Gastrocnemius medialis (tissue), 4 donors: Measurements from ENCODE around the gene GALNT15. TPM values are rescaled to one million over a fixed set of nuclear protein-coding genes. Genes with fewer than 3 reads are reported as not detected.

Source experiments
- ATAC-seq, 2 donors: fragments of 150-250 bp; one replicate each; pipeline ENCODE4 v1.9.1; 2016
- DNase-seq, 2 donors: peaks; one replicate each; pipeline ENCODE4 v3.0.0-alpha.2; 2019
- H3K27ac ChIP-seq, 4 donors: fragments of 200-600 bp; sonication (generic); 1 replicate in 1 of 4; 2 replicates in 3 of 4; pipeline ENCODE4 v1.5.1; 2016 to 2018; ENCODE audit warnings: mild to moderate bottlenecking in 2 of 4, moderate library complexity in 1 of 4
- H3K27me3 ChIP-seq, 3 donors: fragments of 200-600 bp; sonication (generic) in 2 of 3; 1 replicate in 1 of 3; 2 replicates in 2 of 3; pipeline versions ENCODE4 v1.5.1 to v1.6.0; 2016 to 2019; ENCODE audit warnings: mild to moderate bottlenecking in 1 of 3, moderate library complexity in 1 of 3
- H3K36me3 ChIP-seq, 2 donors: fragments of 200-600 bp; sonication (generic) in 1 of 2; one replicate each; pipeline ENCODE4 v1.5.1; 2017 to 2018
- H3K4me1 ChIP-seq, 2 donors: fragments of 200-600 bp; sonication (generic) in 1 of 2; one replicate each; pipeline ENCODE4 v1.5.1; 2016 to 2017; ENCODE audit warnings: mild to moderate bottlenecking in 2 of 2
- H3K4me3 ChIP-seq, 4 donors: fragments of 200-600 bp; sonication (generic) in 3 of 4; 1 replicate in 1 of 4; 2 replicates in 3 of 4; pipeline ENCODE4 v1.5.1; 2016 to 2019; ENCODE audit warnings: mild to moderate bottlenecking in 2 of 4
- H3K9me3 ChIP-seq, 3 donors: fragments of 200-600 bp; sonication (generic) in 2 of 3; 1 replicate in 1 of 3; 2 replicates in 2 of 3; pipeline ENCODE4 v1.5.1; 2016 to 2019
- POLR2A ChIP-seq, 2 donors: fragments of 450-650 bp; IDR thresholded peaks; one replicate each; pipeline ENCODE4 v1.6.1; 2017; ENCODE audit warnings: antibody characterized with exemption in 2 of 2, mild to moderate bottlenecking in 2 of 2, moderate library complexity in 2 of 2
- in situ Hi-C, 4 donors: fragments of 200-750 bp; cut with MboI; loops; one replicate each; pipeline versions ENCODE4 v1.15.0 to v1.8.0; 2017; ENCODE audit warnings: low sequenced_read_pairs in 4 of 4
- intact Hi-C: fragments of 100-400 bp; cut with DNase I; formaldehyde crosslinking; loops from one replicate; pipeline ENCODE4 v1.15.1; 2023; ENCODE audit warnings: low total_unique reads
- total RNA-seq, 4 donors: library from RNA; depleted of rRNA; stranded (reverse); fragments of >200 nt; gene quantifications; one replicate each; pipeline versions ENCODE4 v1.1.0 to v1.2.3, GENCODE V29; 2016
- TF ChIP-seq, protein P1 (sequence below), 5 experiments: fragments of 450-650 bp in 3 of 5; fragments of 200-600 bp in 2 of 5; sonication (generic) in 2 of 5; IDR thresholded peaks in 4 of 5; conservative IDR thresholded peaks in 1 of 5; 1 replicate in 4 of 5; 2 replicates in 1 of 5; pipeline ENCODE4 v1.5.1; 2016 to 2019; ENCODE audit warnings: antibody characterized with exemption in 5 of 5, mild to moderate bottlenecking in 3 of 5, moderate library complexity in 3 of 5

The GALNT15 gene
- total RNA-seq, 4 donors from 2014 or later: 57.6 to 94.0 (median 79.6) TPM

DNA sequence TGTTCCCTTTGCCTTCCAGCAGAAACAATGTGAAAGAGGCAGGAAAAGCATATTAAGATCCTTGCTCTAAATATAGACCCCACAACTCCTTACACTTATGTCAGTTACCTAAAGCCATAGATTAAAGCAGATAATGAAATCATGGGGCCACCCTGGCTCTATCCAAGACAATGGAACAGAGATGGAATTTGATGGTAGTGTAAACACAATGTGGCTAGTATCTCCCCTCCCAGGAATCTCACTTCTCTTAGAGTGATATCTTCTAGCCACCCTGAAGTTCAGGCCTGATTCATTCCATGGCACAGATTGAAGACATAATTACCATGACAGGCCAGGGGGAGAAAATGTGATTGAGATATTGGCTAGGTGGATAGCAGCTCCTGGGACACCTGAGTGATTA is 32.6 kb downstream of the GALNT15 start:
- no peaks in the 10 kb centered on the region for H3K27me3 ChIP-seq
- DNase-seq: no peak
- peaks cover 0 to 31% of the 10 kb centered on the region in 2 donors for H3K36me3 ChIP-seq
- TF ChIP-seq, protein P1, sequence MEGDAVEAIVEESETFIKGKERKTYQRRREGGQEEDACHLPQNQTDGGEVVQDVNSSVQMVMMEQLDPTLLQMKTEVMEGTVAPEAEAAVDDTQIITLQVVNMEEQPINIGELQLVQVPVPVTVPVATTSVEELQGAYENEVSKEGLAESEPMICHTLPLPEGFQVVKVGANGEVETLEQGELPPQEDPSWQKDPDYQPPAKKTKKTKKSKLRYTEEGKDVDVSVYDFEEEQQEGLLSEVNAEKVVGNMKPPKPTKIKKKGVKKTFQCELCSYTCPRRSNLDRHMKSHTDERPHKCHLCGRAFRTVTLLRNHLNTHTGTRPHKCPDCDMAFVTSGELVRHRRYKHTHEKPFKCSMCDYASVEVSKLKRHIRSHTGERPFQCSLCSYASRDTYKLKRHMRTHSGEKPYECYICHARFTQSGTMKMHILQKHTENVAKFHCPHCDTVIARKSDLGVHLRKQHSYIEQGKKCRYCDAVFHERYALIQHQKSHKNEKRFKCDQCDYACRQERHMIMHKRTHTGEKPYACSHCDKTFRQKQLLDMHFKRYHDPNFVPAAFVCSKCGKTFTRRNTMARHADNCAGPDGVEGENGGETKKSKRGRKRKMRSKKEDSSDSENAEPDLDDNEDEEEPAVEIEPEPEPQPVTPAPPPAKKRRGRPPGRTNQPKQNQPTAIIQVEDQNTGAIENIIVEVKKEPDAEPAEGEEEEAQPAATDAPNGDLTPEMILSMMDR (IDR thresholded peaks at IDR 0.05 in 4 of 5, conservative IDR thresholded peaks at IDR 0.05 in 1 of 5): no peak
- TF ChIP-seq POLR2A (IDR thresholded peaks at IDR 0.05): no peak
- intact Hi-C loops (no loop called here), in situ Hi-C loops (no loop called here)
- ATAC-seq: no peak
- H3K9me3 ChIP-seq: no peaks in the 10 kb centered on the region
- no peak overlapping the region for H3K4me3 ChIP-seq
- H3K27ac ChIP-seq: no peak overlapping the region
- no peaks in the 10 kb centered on the region for H3K4me1 ChIP-seq

DNA sequence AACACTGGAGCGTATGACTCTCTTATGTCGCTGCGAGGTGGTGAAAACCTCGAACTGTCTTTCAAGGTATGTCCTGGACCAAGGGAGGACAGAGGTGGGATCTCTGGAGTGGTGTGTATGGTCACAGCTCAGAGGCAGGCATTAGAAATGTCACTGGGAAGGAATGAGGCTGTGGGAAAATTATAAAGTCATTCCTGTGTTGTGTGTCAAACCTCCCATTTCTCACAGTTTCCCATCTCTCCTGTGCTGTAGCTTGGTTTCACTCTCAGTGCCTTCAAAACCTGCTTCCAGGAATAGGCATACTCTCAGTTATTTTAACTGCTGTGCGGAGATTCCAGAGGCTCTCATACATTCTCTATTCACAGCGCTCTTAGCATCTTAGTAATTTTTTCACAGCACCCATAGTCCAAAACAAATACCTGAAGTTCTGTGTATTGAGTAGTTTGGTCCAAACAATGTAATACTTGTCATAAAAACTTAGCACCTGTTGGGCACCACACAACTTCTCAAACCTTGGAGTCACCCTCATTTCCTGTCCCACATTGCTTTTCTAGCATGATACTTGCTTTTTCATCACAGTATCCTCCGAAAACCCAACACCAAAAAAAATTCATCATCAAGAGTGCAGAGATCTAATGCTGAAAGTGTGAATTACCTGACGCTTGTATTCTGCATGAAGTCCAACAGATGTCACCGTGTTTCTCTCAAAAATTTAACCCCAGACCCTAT is 36.9 kb downstream of the GALNT15 start:
- Histone ChIP-seq H3K4me1 (no peaks in the 10 kb centered on the region), H3K27me3 (no peaks in the 10 kb centered on the region), H3K4me3 (no peak overlapping the region), H3K9me3 (no peaks in the 10 kb centered on the region), H3K36me3 (peaks cover 0 to 24% of the 10 kb centered on the region in 2 donors), H3K27ac (no peak overlapping the region)
- no peak for TF ChIP-seq POLR2A (IDR thresholded peaks at IDR 0.05)
- TF ChIP-seq, protein P1 (IDR thresholded peaks at IDR 0.05 in 4 of 5, conservative IDR thresholded peaks at IDR 0.05 in 1 of 5): no peak
- in situ Hi-C loops (no loop called here), intact Hi-C loops (no loop called here)
- ATAC-seq (no peak), DNase-seq (no peak)

DNA sequence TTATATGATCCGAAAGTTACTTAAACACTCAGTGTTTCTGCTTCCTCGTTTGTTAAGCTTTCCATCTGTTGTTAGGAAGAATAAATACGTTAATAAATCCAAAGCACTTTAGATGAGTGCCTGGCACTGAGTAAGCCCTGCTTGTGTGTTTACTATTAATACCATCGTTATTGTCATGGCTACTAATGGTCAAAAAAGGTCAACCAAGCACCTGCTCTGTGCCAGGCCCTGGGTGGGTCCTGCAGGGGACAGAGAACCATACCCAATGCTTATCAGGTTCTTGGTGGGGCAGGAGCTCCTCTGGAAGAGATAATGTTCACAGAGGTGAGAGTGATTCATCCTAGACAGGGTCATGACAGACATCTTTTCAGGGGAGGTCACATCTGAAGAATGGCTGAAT is 39.9 kb downstream of the GALNT15 start:
- no peak overlapping the region for H3K27ac ChIP-seq
- no peak for ATAC-seq
- H3K4me3 ChIP-seq: no peak overlapping the region
- no peaks in the 10 kb centered on the region for H3K27me3 ChIP-seq
- no peaks in the 10 kb centered on the region for H3K9me3 ChIP-seq
- no peak for DNase-seq
- TF ChIP-seq, protein P1 (IDR thresholded peaks at IDR 0.05 in 4 of 5, conservative IDR thresholded peaks at IDR 0.05 in 1 of 5): no peak
- no peak for TF ChIP-seq POLR2A (IDR thresholded peaks at IDR 0.05)
- H3K36me3 ChIP-seq: peaks cover 0 to 26% of the 10 kb centered on the region in 2 donors
- in situ Hi-C loops (no loop called here), intact Hi-C loops (no loop called here)
- no peaks in the 10 kb centered on the region for H3K4me1 ChIP-seq

DNA sequence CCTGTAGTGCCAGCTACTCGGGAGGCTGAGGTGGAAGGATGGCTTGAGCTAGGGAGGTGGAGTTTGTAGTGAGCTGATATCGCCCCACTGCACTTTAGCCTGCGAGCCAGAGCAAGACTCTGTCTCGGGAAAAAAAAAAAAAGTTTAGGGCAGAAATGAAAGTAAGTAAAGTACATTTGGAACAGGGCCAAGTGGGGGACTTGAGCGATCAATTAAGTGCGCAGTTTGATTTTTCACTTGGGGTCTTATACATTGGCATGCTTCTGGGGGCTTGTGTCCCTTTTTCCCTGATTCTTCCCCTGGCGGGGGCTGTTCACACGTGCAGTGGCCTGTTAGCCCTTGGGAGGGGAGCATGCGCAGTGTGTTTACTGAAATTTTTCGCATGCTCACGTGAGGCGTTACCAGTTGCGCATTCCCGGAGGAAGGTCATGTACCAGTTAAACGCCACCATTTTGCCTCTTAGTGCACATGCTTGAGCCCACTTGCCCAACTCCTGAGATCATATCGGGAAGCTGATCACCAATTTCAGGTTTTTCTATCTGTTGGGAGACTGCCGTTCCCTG is 42.0 kb downstream of the GALNT15 start:
- no peak overlapping the region for H3K4me3 ChIP-seq
- in situ Hi-C loops: no loop called here
- no peaks in the 10 kb centered on the region for H3K9me3 ChIP-seq
- ATAC-seq (no peak), DNase-seq (no peak)
- TF ChIP-seq POLR2A (IDR thresholded peaks at IDR 0.05): no peak
- TF ChIP-seq, protein P1 (IDR thresholded peaks at IDR 0.05 in 4 of 5, conservative IDR thresholded peaks at IDR 0.05 in 1 of 5): no peak
- intact Hi-C loops: loop anchor here (2.0 kb wide), 1 partner anchor 14 kb away; no protein-coding TSS in a partner anchor
- peaks cover 0 to 35% of the 10 kb centered on the region in 2 donors for H3K36me3 ChIP-seq
- no peak overlapping the region for H3K27ac ChIP-seq
- no peaks in the 10 kb centered on the region for H3K4me1 ChIP-seq
- H3K27me3 ChIP-seq: no peaks in the 10 kb centered on the region
